ENCODE data around the gene GK.

DNA sequence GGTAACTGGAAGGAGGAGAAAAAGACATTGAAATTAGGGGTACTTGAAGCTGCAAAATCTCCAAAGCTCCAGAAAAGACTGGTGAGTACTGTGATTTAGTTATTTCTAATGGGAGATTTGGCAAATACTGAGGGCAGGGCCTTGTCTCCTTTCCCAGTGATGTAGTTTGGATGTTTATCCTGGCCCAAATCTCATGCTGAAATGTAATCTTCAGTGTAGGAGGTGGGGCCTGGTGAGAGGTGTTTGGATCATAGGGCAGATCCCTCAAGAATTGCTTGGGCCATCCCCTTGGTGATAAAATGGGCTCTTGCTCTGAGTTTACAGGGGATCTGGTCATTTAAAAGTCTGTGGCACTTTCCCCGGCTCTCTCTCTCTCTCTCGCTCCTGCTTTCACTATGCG, 33.1 kb upstream of the GK start:
- TF ChIP-seq POLR2A (IDR thresholded peaks at IDR 0.05) (no peak), CTCF (IDR thresholded peaks at IDR 0.05) (no peak)

Data from right lobe of liver (tissue), 4 donors.